ENCODE measurements around the gene RASAL3. TPM values are rescaled to one million over a fixed set of nuclear protein-coding genes. Genes with fewer than 3 reads are reported as not detected.
"Not testable (repeated sequence)": the region's sequence is repeated elsewhere in the genome, so short reads cannot be mapped to it uniquely, and the experiment has no call there.

RASAL3 gene
- total RNA-seq, 4 donors from 2014 or later = 1.9 to 117 (median 15.3) TPM

GRCh38 chr19:15475611-15476010 is 11.3 kb upstream of the RASAL3 start:
- DNase-seq = no peak
- peaks cover 17% of the 10 kb centered on the region for H3K27me3 ChIP-seq
- WGBS, 2 donors (ENCODE audit: low coverage in 1 of 2) = 95% methylated on average over 9 of the region's 10 CpGs; no CpG with 5 or more reads in 1 of the 2 donors
- no peaks in the 10 kb centered on the region for H3K36me3 ChIP-seq
- no peak overlapping the region for H3K4me3 ChIP-seq
- intact Hi-C loops (cut with DNase I; ENCODE audit: low total_unique reads) = loop anchor here (10.0 kb wide), 1 partner anchor 671 kb away; no protein-coding TSS in a partner anchor
- TF ChIP-seq POLR2A (IDR thresholded peaks at IDR 0.05) (no peak), EP300 (IDR thresholded peaks at IDR 0.05; ENCODE audit: low read depth) (no peak), POLR2AphosphoS5 (IDR thresholded peaks at IDR 0.05) (no peak), CTCF (IDR thresholded peaks at IDR 0.05) (no peak)
- H3K9me3 ChIP-seq = no peaks in the 10 kb centered on the region
- no peak overlapping the region for H3K27ac ChIP-seq
- no peaks in the 10 kb centered on the region for H3K4me1 ChIP-seq
- in situ Hi-C loops (cut with MboI; ENCODE audit: low pct_ligation_motif_present in 1 of 4, low pct_unique_long_range_greater_than_20kb in 1 of 4, low sequenced_read_pairs in 3 of 4) = no loop called here

GRCh38 chr19:15475169-15475568 is 10.8 kb upstream of the RASAL3 start:
- H3K27me3 ChIP-seq = peaks cover 21% of the 10 kb centered on the region
- WGBS, 2 donors (ENCODE audit: low coverage in 1 of 2) = 74 to 100% methylated on average over 1 to 4 of the region's 4 CpGs
- intact Hi-C loops (cut with DNase I; ENCODE audit: low total_unique reads) = loop anchor here (10.0 kb wide), 1 partner anchor 670 kb away; no protein-coding TSS in a partner anchor
- DNase-seq = no peak
- no peak for TF ChIP-seq POLR2A (IDR thresholded peaks at IDR 0.05)
- no peak for TF ChIP-seq EP300 (IDR thresholded peaks at IDR 0.05; ENCODE audit: low read depth)
- no peak for TF ChIP-seq CTCF (IDR thresholded peaks at IDR 0.05)
- TF ChIP-seq POLR2AphosphoS5 (IDR thresholded peaks at IDR 0.05) = no peak
- H3K36me3 ChIP-seq = no peaks in the 10 kb centered on the region
- in situ Hi-C loops (cut with MboI; ENCODE audit: low pct_ligation_motif_present in 1 of 4, low pct_unique_long_range_greater_than_20kb in 1 of 4, low sequenced_read_pairs in 3 of 4) = no loop called here
- H3K9me3 ChIP-seq = no peaks in the 10 kb centered on the region
- H3K4me1 ChIP-seq = no peaks in the 10 kb centered on the region
- H3K27ac ChIP-seq = no peak overlapping the region
- H3K4me3 ChIP-seq = no peak overlapping the region

GRCh38 chr19:15473821-15474220 is 9.5 kb upstream of the RASAL3 start:
- H3K27me3 ChIP-seq = peaks cover 35% of the 10 kb centered on the region
- H3K4me1 ChIP-seq = peaks cover 0 to 13% (median 6%) of the 10 kb centered on the region in 4 donors
- H3K9me3 ChIP-seq; H3K27ac ChIP-seq; H3K36me3 ChIP-seq; in situ Hi-C loops (cut with MboI; ENCODE audit: low pct_ligation_motif_present in 1 of 4, low pct_unique_long_range_greater_than_20kb in 1 of 4, low sequenced_read_pairs in 3 of 4); H3K4me3 ChIP-seq; DNase-seq: not testable (repeated sequence)
- intact Hi-C loops (cut with DNase I; ENCODE audit: low total_unique reads) = loop anchor here (10.0 kb wide), 1 partner anchor 669 kb away; no protein-coding TSS in a partner anchor
- WGBS, 2 donors (ENCODE audit: low coverage in 1 of 2) = 67 to 73% methylated on average over 3 to 4 of the region's 4 CpGs

- TF ChIP-seq EP300 (IDR thresholded peaks at IDR 0.05; ENCODE audit: low read depth) (no peak), POLR2A (IDR thresholded peaks at IDR 0.05) (no peak), CTCF (IDR thresholded peaks at IDR 0.05) (no peak), POLR2AphosphoS5 (IDR thresholded peaks at IDR 0.05) (no peak)
- H3K4me3 ChIP-seq = no peak overlapping the region
- H3K27me3 ChIP-seq = peaks cover 48% of the 10 kb centered on the region
- WGBS, 2 donors (ENCODE audit: low coverage in 1 of 2) = 73% methylated on average over 31 of the region's 31 CpGs; no CpG with 5 or more reads in 1 of the 2 donors
- DNase-seq = no peak
- H3K36me3 ChIP-seq = no peaks in the 10 kb centered on the region
- H3K4me1 ChIP-seq = peaks cover 0 to 18% (median 6%) of the 10 kb centered on the region in 4 donors
- H3K9me3 ChIP-seq = no peaks in the 10 kb centered on the region
- intact Hi-C loops (cut with DNase I; ENCODE audit: low total_unique reads) (loop anchor here (10.0 kb wide), 1 partner anchor 667 kb away; no protein-coding TSS in a partner anchor), in situ Hi-C loops (cut with MboI; ENCODE audit: low pct_ligation_motif_present in 1 of 4, low pct_unique_long_range_greater_than_20kb in 1 of 4, low sequenced_read_pairs in 3 of 4) (no loop called here)
- no peak overlapping the region for H3K27ac ChIP-seq
Measured at GRCh38 chr19:15471639-15472101, 7.3 kb upstream of the RASAL3 start.
